ENCODE measurements around the gene HSPG2.
"Not testable (repeated sequence)": the region's sequence is repeated elsewhere in the genome, so short reads cannot be mapped to it uniquely, and the experiment has no call there.

Gene HSPG2

DNA sequence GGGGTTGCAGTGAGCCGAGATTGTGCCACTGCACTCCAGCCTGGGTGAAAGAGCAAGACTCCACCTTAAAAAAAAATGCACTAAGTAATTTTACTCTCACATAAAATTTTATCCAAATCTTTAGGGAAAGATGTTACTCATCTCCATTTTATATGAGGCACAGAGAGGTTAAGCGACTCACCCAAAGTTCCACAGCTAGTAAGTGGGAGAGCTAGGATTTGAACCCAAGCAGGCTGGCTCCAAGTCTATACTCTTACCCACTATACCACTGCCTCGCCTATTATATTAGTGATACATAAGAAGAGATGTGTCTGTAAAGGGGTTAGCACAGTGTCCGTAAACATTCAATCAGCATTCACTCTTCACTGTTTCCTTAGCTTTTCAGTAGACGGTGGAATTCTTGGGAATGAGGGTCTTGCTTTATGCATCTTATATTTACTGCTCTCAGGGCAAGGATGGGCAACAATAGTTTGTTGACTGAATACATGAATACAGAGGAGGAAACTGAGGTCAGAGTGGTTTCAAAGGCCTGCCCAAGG, 109.9 kb downstream of the HSPG2 start:
- Histone ChIP-seq H3K4me1 (ENCODE audit: control insufficient read depth in 2 of 2, insufficient read depth in 2 of 2, low read length in 2 of 2) (no peaks in the 10 kb centered on the region), H3K36me3 (ENCODE audit: control insufficient read depth in 2 of 2, insufficient read depth in 2 of 2, low read length in 2 of 2) (peaks cover 38 to 43% of the 10 kb centered on the region in 2 donors)

DNA sequence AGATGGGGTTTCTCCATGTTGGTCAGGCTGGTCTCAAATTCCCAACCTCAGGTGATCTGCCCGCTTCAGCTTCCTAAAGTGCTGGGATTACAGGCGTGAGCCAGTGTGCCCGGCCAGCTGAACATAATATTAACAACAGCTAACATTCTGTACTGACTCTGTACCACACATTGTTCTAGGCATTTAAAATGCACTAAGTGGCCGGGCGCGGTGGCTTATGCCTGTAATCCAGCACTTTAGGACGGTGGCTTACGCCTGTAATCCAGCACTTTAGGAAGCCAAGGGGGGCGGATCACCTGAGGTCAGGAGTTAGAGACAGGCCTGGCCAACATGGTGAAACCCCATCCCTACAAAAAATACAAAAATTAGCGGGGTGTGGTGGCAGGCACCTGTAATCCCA, 110.4 kb downstream of the HSPG2 start:
- H3K4me1 ChIP-seq (ENCODE audit: control insufficient read depth in 2 of 2, insufficient read depth in 2 of 2, low read length in 2 of 2); H3K9me3 ChIP-seq (ENCODE audit: control insufficient read depth in 2 of 2, low read length in 2 of 2); H3K27ac ChIP-seq (ENCODE audit: low read depth in 2 of 2, low read length in 2 of 2); H3K27me3 ChIP-seq (ENCODE audit: control insufficient read depth in 2 of 2, insufficient read depth in 2 of 2, low read length in 2 of 2); H3K9ac ChIP-seq (ENCODE audit: low read depth in 1 of 2, low read length in 2 of 2); H3K4me3 ChIP-seq (ENCODE audit: low read length in 2 of 2): not testable (repeated sequence)
- H3K36me3 ChIP-seq (ENCODE audit: control insufficient read depth in 2 of 2, insufficient read depth in 2 of 2, low read length in 2 of 2): peaks cover 38 to 40% of the 10 kb centered on the region in 2 donors

More for the DNA sequence above, 109.9 kb downstream of the HSPG2 start:
- Histone ChIP-seq H3K27ac (ENCODE audit: low read depth in 2 of 2, low read length in 2 of 2) (no peak overlapping the region), H3K4me3 (ENCODE audit: low read length in 2 of 2) (no peak overlapping the region), H3K9ac (ENCODE audit: low read depth in 1 of 2, low read length in 2 of 2) (no peak overlapping the region), H3K9me3 (ENCODE audit: control insufficient read depth in 2 of 2, low read length in 2 of 2) (no peaks in the 10 kb centered on the region), H3K27me3 (ENCODE audit: control insufficient read depth in 2 of 2, insufficient read depth in 2 of 2, low read length in 2 of 2) (no peaks in the 10 kb centered on the region)

DNA sequence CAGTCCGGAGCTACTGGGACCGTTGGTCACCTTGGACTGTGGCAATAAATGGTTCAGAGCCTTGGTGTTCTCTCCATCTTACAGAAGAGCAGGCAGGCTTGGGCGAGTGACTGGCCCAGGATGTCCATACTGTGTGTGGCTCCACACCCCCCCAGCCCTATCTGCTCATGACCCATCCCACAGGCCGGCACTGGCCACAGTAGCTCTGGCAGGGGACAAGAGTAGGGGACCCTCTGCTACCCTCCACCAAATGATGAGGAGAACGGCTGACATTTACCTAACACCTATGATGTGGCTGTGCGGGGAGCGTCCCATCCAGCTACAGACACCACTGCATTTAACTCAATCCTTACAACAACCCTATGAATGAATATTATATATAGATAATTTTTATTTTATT, 111.7 kb downstream of the HSPG2 start:
- Histone ChIP-seq H3K27ac (ENCODE audit: low read depth in 2 of 2, low read length in 2 of 2) (no peak overlapping the region), H3K9ac (ENCODE audit: low read depth in 1 of 2, low read length in 2 of 2) (no peak overlapping the region), H3K36me3 (ENCODE audit: control insufficient read depth in 2 of 2, insufficient read depth in 2 of 2, low read length in 2 of 2) (peaks cover 33 to 37% of the 10 kb centered on the region in 2 donors), H3K4me1 (ENCODE audit: control insufficient read depth in 2 of 2, insufficient read depth in 2 of 2, low read length in 2 of 2) (no peaks in the 10 kb centered on the region), H3K4me3 (ENCODE audit: low read length in 2 of 2) (no peak overlapping the region), H3K9me3 (ENCODE audit: control insufficient read depth in 2 of 2, low read length in 2 of 2) (no peaks in the 10 kb centered on the region), H3K27me3 (ENCODE audit: control insufficient read depth in 2 of 2, insufficient read depth in 2 of 2, low read length in 2 of 2) (no peaks in the 10 kb centered on the region)

DNA sequence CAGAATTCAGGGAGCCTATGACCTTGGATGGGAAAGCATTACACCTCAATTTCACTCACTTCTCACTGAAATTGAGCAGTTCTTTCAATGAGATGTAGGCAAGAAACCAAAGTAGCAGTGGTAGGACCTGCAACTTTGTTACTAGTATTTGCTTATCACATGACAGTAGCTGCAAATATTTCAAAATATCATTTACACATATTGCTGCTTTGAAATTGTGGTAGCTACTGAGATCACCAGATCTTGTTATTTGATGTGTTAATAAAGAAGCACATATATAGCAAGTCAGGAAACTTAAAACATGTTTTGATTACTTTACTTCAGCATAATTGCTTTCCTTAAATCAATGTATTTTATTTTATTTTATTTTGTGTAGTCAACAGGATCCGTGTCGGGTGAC, 112.2 kb downstream of the HSPG2 start:
- Histone ChIP-seq H3K27me3 (ENCODE audit: control insufficient read depth in 2 of 2, insufficient read depth in 2 of 2, low read length in 2 of 2) (no peaks in the 10 kb centered on the region), H3K9ac (ENCODE audit: low read depth in 1 of 2, low read length in 2 of 2) (no peak overlapping the region), H3K36me3 (ENCODE audit: control insufficient read depth in 2 of 2, insufficient read depth in 2 of 2, low read length in 2 of 2) (peaks cover 32 to 35% of the 10 kb centered on the region in 2 donors), H3K4me1 (ENCODE audit: control insufficient read depth in 2 of 2, insufficient read depth in 2 of 2, low read length in 2 of 2) (no peaks in the 10 kb centered on the region), H3K9me3 (ENCODE audit: control insufficient read depth in 2 of 2, low read length in 2 of 2) (no peaks in the 10 kb centered on the region), H3K27ac (ENCODE audit: low read depth in 2 of 2, low read length in 2 of 2) (no peak overlapping the region), H3K4me3 (ENCODE audit: low read length in 2 of 2) (no peak overlapping the region)

DNA sequence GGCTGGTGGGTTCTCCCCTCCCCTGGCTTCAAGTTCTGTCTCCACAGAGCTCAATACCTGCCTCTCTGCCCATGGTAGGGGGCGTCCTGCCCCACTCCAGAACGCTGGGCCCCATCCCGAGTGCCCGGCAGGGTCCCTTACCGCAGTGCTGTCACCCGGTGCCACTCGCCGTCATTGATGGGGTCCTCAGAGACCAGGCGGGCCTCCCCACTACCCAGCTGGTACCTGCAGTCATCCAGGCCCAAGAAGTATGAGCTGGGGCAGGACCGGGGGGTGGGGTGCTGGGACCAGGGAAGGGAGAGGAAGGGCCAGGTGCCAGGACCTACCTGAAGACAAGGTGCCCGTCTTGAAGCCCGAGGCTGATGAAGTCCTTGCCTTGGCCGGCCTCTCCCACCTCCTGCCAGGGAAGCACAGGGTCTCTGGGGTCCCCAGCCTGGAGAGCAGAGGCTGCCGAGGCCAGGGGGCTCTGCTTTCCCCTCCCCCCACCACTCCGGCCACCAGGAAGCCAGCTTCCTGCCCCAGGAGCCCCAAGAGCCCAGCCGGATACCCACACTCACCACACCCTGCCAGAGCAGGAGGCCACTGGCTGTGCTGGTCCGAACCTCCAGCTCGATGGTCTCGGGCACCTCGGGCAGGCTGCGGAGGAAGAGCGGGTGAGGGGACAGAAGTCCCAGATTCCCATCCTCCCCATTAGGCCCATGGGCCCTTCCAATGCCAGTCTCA, 113.0 kb downstream of the HSPG2 start:
- peaks cover 25 to 28% of the 10 kb centered on the region in 2 donors for H3K36me3 ChIP-seq (ENCODE audit: control insufficient read depth in 2 of 2, insufficient read depth in 2 of 2, low read length in 2 of 2)
- H3K9me3 ChIP-seq (ENCODE audit: control insufficient read depth in 2 of 2, low read length in 2 of 2): no peaks in the 10 kb centered on the region
- H3K4me1 ChIP-seq (ENCODE audit: control insufficient read depth in 2 of 2, insufficient read depth in 2 of 2, low read length in 2 of 2): no peaks in the 10 kb centered on the region
- no peak overlapping the region for H3K4me3 ChIP-seq (ENCODE audit: low read length in 2 of 2)
- H3K27me3 ChIP-seq (ENCODE audit: control insufficient read depth in 2 of 2, insufficient read depth in 2 of 2, low read length in 2 of 2): no peaks in the 10 kb centered on the region
- H3K9ac ChIP-seq (ENCODE audit: low read depth in 1 of 2, low read length in 2 of 2): no peak overlapping the region
- H3K27ac ChIP-seq (ENCODE audit: low read depth in 2 of 2, low read length in 2 of 2): no peak overlapping the region

DNA sequence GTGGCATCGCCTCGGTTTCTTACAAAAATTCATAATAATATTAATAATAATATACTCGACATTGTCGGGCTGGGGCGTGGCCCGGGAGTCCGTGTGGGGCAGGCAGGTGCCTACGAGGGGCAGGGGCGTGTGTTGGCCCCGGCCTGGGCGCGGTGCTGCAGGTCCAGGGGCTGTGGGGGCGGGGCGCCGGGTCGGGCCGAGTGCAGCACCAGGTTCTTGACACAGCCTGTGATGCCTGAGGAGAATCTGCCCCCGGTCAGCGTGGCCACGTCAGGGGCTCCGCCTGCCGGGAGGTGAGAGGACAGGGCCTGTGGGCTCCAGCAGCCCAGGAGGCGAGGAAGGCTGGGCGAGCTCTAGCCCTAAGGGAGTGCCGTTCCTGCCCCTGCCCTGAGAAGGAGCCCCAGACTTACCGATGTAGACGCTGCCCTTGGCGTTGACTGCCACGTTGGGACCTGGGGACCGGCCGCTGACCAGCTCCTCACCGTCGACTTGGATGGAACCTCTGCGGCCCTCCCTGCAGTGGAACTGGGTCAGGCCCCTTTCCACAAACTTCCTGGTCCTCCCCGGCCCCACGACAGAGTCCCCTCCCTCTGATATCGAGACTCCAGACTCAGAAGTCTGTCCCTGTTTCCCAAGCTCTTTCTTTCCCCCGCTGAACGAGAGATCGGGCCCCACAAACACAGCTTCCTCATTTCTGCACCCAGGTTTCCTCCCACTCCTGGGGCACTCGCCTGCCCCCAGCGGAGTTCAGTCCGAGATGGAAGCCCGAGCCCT, 113.7 kb downstream of the HSPG2 start:
- Histone ChIP-seq H3K27ac (ENCODE audit: low read depth in 2 of 2, low read length in 2 of 2) (no peak overlapping the region), H3K9ac (ENCODE audit: low read depth in 1 of 2, low read length in 2 of 2) (no peak overlapping the region), H3K4me1 (ENCODE audit: control insufficient read depth in 2 of 2, insufficient read depth in 2 of 2, low read length in 2 of 2) (no peaks in the 10 kb centered on the region), H3K36me3 (ENCODE audit: control insufficient read depth in 2 of 2, insufficient read depth in 2 of 2, low read length in 2 of 2) (peaks cover 18 to 22% of the 10 kb centered on the region in 2 donors), H3K27me3 (ENCODE audit: control insufficient read depth in 2 of 2, insufficient read depth in 2 of 2, low read length in 2 of 2) (no peaks in the 10 kb centered on the region), H3K4me3 (ENCODE audit: low read length in 2 of 2) (no peak overlapping the region), H3K9me3 (ENCODE audit: control insufficient read depth in 2 of 2, low read length in 2 of 2) (no peaks in the 10 kb centered on the region)

DNA sequence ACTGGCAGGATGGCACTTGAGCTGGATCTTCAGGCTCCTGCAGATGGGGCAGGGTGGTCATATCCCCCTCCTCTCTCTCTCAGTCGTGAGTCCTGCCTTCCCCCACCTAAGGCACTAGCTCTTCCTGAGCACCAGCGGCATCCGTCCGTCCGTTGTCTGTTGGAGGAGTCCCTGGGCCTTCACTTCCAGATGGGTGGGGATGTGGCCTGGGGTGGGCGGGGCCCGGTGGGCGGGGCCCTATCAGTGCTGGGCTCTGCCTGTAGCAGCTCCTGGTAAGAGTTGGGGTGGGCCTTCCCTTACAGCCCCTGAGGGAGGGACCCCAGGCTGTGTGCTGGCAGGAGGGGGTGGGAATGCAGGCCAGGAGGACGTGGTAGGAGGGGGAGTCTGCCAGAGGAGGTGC, 114.8 kb downstream of the HSPG2 start:
- Histone ChIP-seq H3K4me1 (ENCODE audit: control insufficient read depth in 2 of 2, insufficient read depth in 2 of 2, low read length in 2 of 2) (no peaks in the 10 kb centered on the region), H3K27ac (ENCODE audit: low read depth in 2 of 2, low read length in 2 of 2) (no peak overlapping the region), H3K36me3 (ENCODE audit: control insufficient read depth in 2 of 2, insufficient read depth in 2 of 2, low read length in 2 of 2) (peaks cover 9 to 12% of the 10 kb centered on the region in 2 donors), H3K9me3 (ENCODE audit: control insufficient read depth in 2 of 2, low read length in 2 of 2) (no peaks in the 10 kb centered on the region), H3K4me3 (ENCODE audit: low read length in 2 of 2) (no peak overlapping the region), H3K9ac (ENCODE audit: low read depth in 1 of 2, low read length in 2 of 2) (no peak overlapping the region), H3K27me3 (ENCODE audit: control insufficient read depth in 2 of 2, insufficient read depth in 2 of 2, low read length in 2 of 2) (no peaks in the 10 kb centered on the region)

DNA sequence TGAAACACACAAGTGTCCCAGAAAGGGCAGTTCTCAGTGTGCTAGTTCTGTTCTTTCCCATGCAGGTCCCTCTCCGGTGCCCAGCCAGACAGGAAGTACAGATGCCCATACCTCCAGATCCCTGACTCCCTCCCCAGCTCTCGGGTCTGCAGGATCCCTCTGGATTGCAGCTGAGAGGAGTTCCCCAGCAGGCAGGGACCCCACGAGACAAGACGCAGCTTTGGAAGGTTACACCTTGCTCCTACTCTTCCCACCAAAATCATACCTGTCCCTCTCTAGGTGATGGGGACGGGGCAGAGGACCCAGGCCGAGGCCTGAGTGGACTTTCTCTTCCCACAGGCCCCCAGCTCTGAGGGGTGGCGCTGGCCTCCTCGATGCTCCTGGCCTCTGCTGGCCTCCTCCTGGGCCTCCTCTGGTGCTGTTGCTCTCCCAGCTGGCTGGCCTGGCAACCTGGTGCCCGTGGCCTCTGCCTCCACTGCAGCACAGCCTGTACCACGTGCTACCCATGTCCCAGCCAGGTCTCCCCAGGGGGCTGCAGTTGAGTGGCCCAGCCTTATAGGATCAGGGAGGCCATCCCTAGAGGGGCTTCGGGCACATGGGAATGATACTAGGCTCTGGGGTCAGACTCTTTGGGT, 115.6 kb downstream of the HSPG2 start:
- Histone ChIP-seq H3K4me3 (ENCODE audit: low read length in 2 of 2) (no peak overlapping the region), H3K9ac (ENCODE audit: low read depth in 1 of 2, low read length in 2 of 2) (no peak overlapping the region), H3K36me3 (ENCODE audit: control insufficient read depth in 2 of 2, insufficient read depth in 2 of 2, low read length in 2 of 2) (peaks cover 8 to 9% of the 10 kb centered on the region in 2 donors), H3K27me3 (ENCODE audit: control insufficient read depth in 2 of 2, insufficient read depth in 2 of 2, low read length in 2 of 2) (no peaks in the 10 kb centered on the region), H3K9me3 (ENCODE audit: control insufficient read depth in 2 of 2, low read length in 2 of 2) (no peaks in the 10 kb centered on the region), H3K27ac (ENCODE audit: low read depth in 2 of 2, low read length in 2 of 2) (no peak overlapping the region), H3K4me1 (ENCODE audit: control insufficient read depth in 2 of 2, insufficient read depth in 2 of 2, low read length in 2 of 2) (no peaks in the 10 kb centered on the region)

DNA sequence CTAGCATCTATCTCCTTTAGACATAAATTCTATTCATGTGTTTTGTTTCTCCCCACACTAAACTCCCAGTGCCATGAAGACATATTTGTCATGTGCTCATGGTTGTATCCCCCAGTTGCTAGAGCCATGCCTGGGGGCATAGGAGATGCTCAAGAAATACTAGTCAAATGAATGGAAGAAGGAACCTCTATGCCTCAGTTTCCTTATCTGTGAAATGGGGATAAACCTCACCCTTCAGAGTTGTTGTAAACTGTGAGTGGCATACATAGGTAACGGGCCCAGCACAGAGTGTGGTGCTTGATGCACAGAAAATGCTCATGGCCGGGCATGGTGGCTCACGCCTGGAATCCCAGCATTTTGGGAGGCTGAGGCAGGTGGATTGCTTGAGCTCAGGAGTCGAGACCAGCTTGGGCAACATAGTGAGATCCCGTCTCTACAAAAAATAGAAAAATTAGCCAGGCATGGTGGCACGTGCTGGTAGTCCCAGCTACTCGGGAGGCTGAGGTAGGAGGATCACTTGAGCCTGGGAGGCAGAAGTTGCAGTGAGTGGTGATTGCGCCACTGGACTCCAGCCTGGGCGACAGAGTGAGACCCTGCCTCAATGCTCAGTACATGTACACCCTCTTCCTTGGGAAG, 116.4 kb downstream of the HSPG2 start:
- Histone ChIP-seq H3K9ac (ENCODE audit: low read depth in 1 of 2, low read length in 2 of 2) (no peak overlapping the region), H3K27ac (ENCODE audit: low read depth in 2 of 2, low read length in 2 of 2) (no peak overlapping the region), H3K36me3 (ENCODE audit: control insufficient read depth in 2 of 2, insufficient read depth in 2 of 2, low read length in 2 of 2) (peaks cover 8 to 9% of the 10 kb centered on the region in 2 donors), H3K4me3 (ENCODE audit: low read length in 2 of 2) (no peak overlapping the region), H3K9me3 (ENCODE audit: control insufficient read depth in 2 of 2, low read length in 2 of 2) (no peaks in the 10 kb centered on the region), H3K27me3 (ENCODE audit: control insufficient read depth in 2 of 2, insufficient read depth in 2 of 2, low read length in 2 of 2) (no peaks in the 10 kb centered on the region), H3K4me1 (ENCODE audit: control insufficient read depth in 2 of 2, insufficient read depth in 2 of 2, low read length in 2 of 2) (no peaks in the 10 kb centered on the region)

Data from mucosa of rectum (tissue), 2 donors.